ENCODE data around the gene ATP8B3.

DNA sequence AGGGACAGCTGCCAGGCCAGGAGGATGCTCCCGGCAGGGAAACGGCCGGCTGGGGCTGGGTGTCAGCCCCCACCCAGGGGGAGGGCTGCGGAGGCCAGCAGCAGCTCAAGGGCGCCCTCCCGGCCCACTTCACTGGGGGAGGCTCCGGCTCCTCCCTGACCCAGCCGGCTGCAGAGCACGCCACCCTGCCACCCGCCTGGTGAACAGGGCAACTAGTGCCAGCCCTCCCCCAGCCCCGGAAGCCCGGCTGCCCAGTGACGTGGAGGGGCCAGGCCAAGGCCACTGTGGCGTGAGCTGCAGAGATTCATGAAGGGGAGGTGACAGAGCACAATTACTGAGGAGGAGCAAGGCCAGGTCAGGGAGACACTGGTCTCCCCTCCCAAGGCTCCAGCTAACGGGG lies 21.5 kb upstream of the ATP8B3 start:
- no peak for TF ChIP-seq NONO (IDR thresholded peaks at IDR 0.05)
- TF ChIP-seq NONO (CRISPR knock-in tag; conservative IDR thresholded peaks at IDR 0.05) = no peak
- TF ChIP-seq CTCF (CRISPR knock-in tag; IDR thresholded peaks at IDR 0.05) = no peak
- TF ChIP-seq STAT5B (CRISPR knock-in tag; IDR thresholded peaks at IDR 0.05) = no peak
- no peak for TF ChIP-seq ZNF577 (CRISPR knock-in tag; IDR thresholded peaks at IDR 0.05; ENCODE audit: borderline replicate concordance, low read depth)
- no peak for TF ChIP-seq FOXA1 (IDR thresholded peaks at IDR 0.05)
- TF ChIP-seq FOXA1 (CRISPR knock-in tag; IDR thresholded peaks at IDR 0.05) = no peak
- TF ChIP-seq MED1 (CRISPR knock-in tag; IDR thresholded peaks at IDR 0.05) = no peak
- no peak for TF ChIP-seq ELK4 (CRISPR knock-in tag; IDR thresholded peaks at IDR 0.05; ENCODE audit: borderline replicate concordance)
- TF ChIP-seq, protein P1, sequence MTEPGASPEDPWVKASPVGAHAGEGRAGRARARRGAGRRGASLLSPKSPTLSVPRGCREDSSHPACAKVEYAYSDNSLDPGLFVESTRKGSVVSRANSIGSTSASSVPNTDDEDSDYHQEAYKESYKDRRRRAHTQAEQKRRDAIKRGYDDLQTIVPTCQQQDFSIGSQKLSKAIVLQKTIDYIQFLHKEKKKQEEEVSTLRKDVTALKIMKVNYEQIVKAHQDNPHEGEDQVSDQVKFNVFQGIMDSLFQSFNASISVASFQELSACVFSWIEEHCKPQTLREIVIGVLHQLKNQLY (CRISPR knock-in tag; IDR thresholded peaks at IDR 0.05) = no peak
